UCSD-AML1 (cell line): Measurements from ENCODE around the gene C2CD2.

Source experiments
- DNase-seq: peaks from one replicate; lab custom pipeline; 2025; ENCODE audit not compliant: unreplicated experiment; lab: John Stamatoyannopoulos, UW

C2CD2 gene

GRCh38 chr21:41890355-41890754 lies 63.5 kb downstream of the C2CD2 start:
- DNase-seq: no peak

GRCh38 chr21:41888749-41889376 lies 65.0 kb downstream of the C2CD2 start:
- DNase-seq: no peak

- no peak for DNase-seq
Measured at GRCh38 chr21:41887667-41888066, 66.2 kb downstream of the C2CD2 start.

- no peak for DNase-seq
Measured at GRCh38 chr21:41886328-41886727, 67.5 kb downstream of the C2CD2 start.

- DNase-seq: no peak
Measured at GRCh38 chr21:41885341-41886024, 68.3 kb downstream of the C2CD2 start.

GRCh38 chr21:41884501-41885030 lies 69.3 kb downstream of the C2CD2 start:
- no peak for DNase-seq

- DNase-seq: no peak
Measured at GRCh38 chr21:41883582-41883981, 70.2 kb downstream of the C2CD2 start.

- no peak for DNase-seq
Measured at GRCh38 chr21:41881051-41881450, 72.8 kb downstream of the C2CD2 start.

- DNase-seq: no peak
Measured at GRCh38 chr21:41880153-41880552, 73.7 kb downstream of the C2CD2 start.

- DNase-seq: peak; percentile 74
Measured at GRCh38 chr21:41879190-41879998, 74.4 kb downstream of the C2CD2 start, which contains the start of gene PRDM15. PRDM15 (minus strand) TSS chr21:41879344; CDS start chr21:41860363, 18,981 bp downstream.

- DNase-seq: peak; percentile 74
Measured at GRCh38 chr21:41878831-41879189, 75.0 kb downstream of the C2CD2 start.

GRCh38 chr21:41877901-41878830 lies 75.7 kb downstream of the C2CD2 start:
- DNase-seq: peak; percentile 47

- no peak for DNase-seq
Measured at GRCh38 chr21:41876928-41877652, 76.7 kb downstream of the C2CD2 start.

- DNase-seq: no peak
Measured at GRCh38 chr21:41876396-41876795, 77.4 kb downstream of the C2CD2 start.

- no peak for DNase-seq
Measured at GRCh38 chr21:41875086-41875485, 78.7 kb downstream of the C2CD2 start.

- DNase-seq: no peak
Measured at GRCh38 chr21:41874611-41875010, 79.2 kb downstream of the C2CD2 start.

- DNase-seq: no peak
Measured at GRCh38 chr21:41873426-41873825, 80.4 kb downstream of the C2CD2 start.

- no peak for DNase-seq
Measured at GRCh38 chr21:41873005-41873404, 80.8 kb downstream of the C2CD2 start.

GRCh38 chr21:41871293-41872030 lies 82.4 kb downstream of the C2CD2 start:
- DNase-seq: no peak
